Right lobe of liver (tissue), 4 donors: ENCODE measurements around the gene TPMT.

Experiments used
- POLR2A ChIP-seq: fragments of 450-650 bp; IDR thresholded peaks from one replicate; pipeline ENCODE4 v1.6.1; 2017; ENCODE audit warnings: antibody characterized with exemption, mild to moderate bottlenecking
- TF ChIP-seq, protein P1 (sequence below), 4 donors: fragments of 200-600 bp in 3 of 4; fragments of 450-650 bp in 1 of 4; IDR thresholded peaks; one replicate each; pipeline versions ENCODE4 v1.5.1 to v1.8.0; 2016 to 2022; ENCODE audit warnings: antibody characterized with exemption in 4 of 4, mild to moderate bottlenecking in 2 of 4
- donor health status: DM: no; HTN: no; CAD: no.
- donor health status: DM: no; HTN: no; CAD: no.
- donor health status: DM: no; HTN: yes; CAD: no.

DNA sequence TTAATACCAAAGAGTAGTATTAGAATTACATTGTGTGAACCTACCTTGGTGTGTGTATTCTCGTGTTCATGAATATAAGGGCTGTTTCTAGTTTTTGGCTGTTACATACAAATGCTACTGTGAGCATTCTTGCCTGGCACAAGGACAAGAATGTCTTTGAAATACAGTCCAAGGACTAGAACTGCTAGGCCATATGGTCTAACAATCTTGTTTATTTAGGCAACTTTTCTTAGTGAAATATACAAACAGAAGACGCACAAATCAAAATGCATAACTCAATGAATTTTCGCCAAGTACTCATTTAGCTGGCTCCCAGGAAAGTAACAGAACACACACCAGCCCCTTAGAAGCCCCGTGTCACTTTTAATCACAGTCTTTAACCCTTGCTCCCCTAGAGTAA, 28.9 kb upstream of the TPMT start:
- TF ChIP-seq, protein P1, sequence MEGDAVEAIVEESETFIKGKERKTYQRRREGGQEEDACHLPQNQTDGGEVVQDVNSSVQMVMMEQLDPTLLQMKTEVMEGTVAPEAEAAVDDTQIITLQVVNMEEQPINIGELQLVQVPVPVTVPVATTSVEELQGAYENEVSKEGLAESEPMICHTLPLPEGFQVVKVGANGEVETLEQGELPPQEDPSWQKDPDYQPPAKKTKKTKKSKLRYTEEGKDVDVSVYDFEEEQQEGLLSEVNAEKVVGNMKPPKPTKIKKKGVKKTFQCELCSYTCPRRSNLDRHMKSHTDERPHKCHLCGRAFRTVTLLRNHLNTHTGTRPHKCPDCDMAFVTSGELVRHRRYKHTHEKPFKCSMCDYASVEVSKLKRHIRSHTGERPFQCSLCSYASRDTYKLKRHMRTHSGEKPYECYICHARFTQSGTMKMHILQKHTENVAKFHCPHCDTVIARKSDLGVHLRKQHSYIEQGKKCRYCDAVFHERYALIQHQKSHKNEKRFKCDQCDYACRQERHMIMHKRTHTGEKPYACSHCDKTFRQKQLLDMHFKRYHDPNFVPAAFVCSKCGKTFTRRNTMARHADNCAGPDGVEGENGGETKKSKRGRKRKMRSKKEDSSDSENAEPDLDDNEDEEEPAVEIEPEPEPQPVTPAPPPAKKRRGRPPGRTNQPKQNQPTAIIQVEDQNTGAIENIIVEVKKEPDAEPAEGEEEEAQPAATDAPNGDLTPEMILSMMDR (IDR thresholded peaks at IDR 0.05), result no peak
- no peak for TF ChIP-seq POLR2A
